Natural killer cell (primary cell): ENCODE measurements around the gene GIMAP1. TPM values are rescaled to one million over a fixed set of nuclear protein-coding genes. Genes with fewer than 3 reads are reported as not detected.
"Not testable (repeated sequence)": the region's sequence is repeated elsewhere in the genome, so short reads cannot be mapped to it uniquely, and the experiment has no call there.

Source experiments
- ATAC-seq, 3 donors: fragments of 150-1000 bp in 2 of 3; fragments of 200-7000 bp in 1 of 3; cut with Tn5 transposase; 1 replicate in 1 of 3; 2 replicates in 2 of 3; pipeline ENCODE4 v1.10.0; 2021; ENCODE audit warnings: mild to moderate bottlenecking in 2 of 3, moderate library complexity in 2 of 3
- DNase-seq, 2 donors: peaks; one replicate each; pipeline versions ENCODE4 v3.0.0 to v3.0.0-alpha.2; 2013 to 2021; ENCODE audit warnings: mixed read lengths in 1 of 2
- H3K27ac ChIP-seq: one replicate; pipeline ENCODE4 v1.5.1; 2013; ENCODE audit warnings: mild to moderate bottlenecking, low read length
- H3K27me3 ChIP-seq: one replicate; pipeline ENCODE4 v1.6.1; 2013; ENCODE audit warnings: low read length; ENCODE audit not compliant: control insufficient read depth, insufficient read depth
- H3K36me3 ChIP-seq: one replicate; pipeline ENCODE4 v1.6.1; 2013; ENCODE audit warnings: low read length; ENCODE audit not compliant: control insufficient read depth, insufficient read depth
- H3K4me1 ChIP-seq: one replicate; pipeline ENCODE4 v1.6.1; 2013; ENCODE audit warnings: low read length; ENCODE audit not compliant: control insufficient read depth, insufficient read depth
- H3K4me3 ChIP-seq: one replicate; pipeline ENCODE4 v1.5.1; 2013; ENCODE audit warnings: low read length
- H3K9me3 ChIP-seq: one replicate; pipeline ENCODE4 v1.6.1; 2013; ENCODE audit warnings: low read length; ENCODE audit not compliant: control insufficient read depth, insufficient read depth
- H3K27ac Mint-ChIP-seq, 2 donors: one replicate each; pipeline ENCODE4 v1.8.0; 2022; ENCODE audit warnings: mild to moderate bottlenecking in 2 of 2, mixed read lengths in 2 of 2, moderate library complexity in 1 of 2
- H3K27me3 Mint-ChIP-seq, 2 donors: one replicate each; pipeline ENCODE4 v1.8.0; 2022; ENCODE audit warnings: low read depth in 2 of 2, mixed read lengths in 2 of 2
- H3K36me3 Mint-ChIP-seq: one replicate; pipeline ENCODE4 v1.8.0; 2022; ENCODE audit warnings: mixed read lengths
- H3K4me1 Mint-ChIP-seq, 2 donors: one replicate each; pipeline ENCODE4 v1.8.0; 2022; ENCODE audit warnings: mixed read lengths in 2 of 2
- H3K4me3 Mint-ChIP-seq: one replicate; pipeline ENCODE4 v1.8.0; 2022; ENCODE audit warnings: mild to moderate bottlenecking, moderate library complexity, mixed read lengths
- H3K9me3 Mint-ChIP-seq, 2 donors: one replicate each; pipeline ENCODE4 v1.8.0; 2022; ENCODE audit warnings: mixed read lengths in 2 of 2
- WGBS: methylation state at CpG from one replicate; pipeline ENCODE4 v1.1.7; 2013; ENCODE audit warnings: missing lambda C conversion rate; ENCODE audit not compliant: insufficient coverage; 5-methylcytosine and 5-hydroxymethylcytosine counted together
- intact Hi-C: fragments of 100-400 bp; cut with micrococcal nuclease; formaldehyde crosslinking; loops from one replicate; pipeline ENCODE4 v1.14.2; 2022
- total RNA-seq, 4 donors: library from RNA; stranded (reverse); fragments of 120-200 nt in 1 of 4; gene quantifications; one replicate each; pipeline versions ENCODE4 v1.2.3 to v1.2.4, GENCODE V29; 2013 to 2022
- TF ChIP-seq, protein P1 (sequence below): fragments of 200-600 bp; IDR thresholded peaks from one replicate; pipeline ENCODE4 v1.8.0; 2022; ENCODE audit warnings: antibody characterized with exemption

Gene GIMAP1
- total RNA-seq, 3 donors from 2014 or later (not counting 1 experiment from before 2014, with no cell fraction given), result 11.1 to 23.9 (median 13.3) TPM

DNA sequence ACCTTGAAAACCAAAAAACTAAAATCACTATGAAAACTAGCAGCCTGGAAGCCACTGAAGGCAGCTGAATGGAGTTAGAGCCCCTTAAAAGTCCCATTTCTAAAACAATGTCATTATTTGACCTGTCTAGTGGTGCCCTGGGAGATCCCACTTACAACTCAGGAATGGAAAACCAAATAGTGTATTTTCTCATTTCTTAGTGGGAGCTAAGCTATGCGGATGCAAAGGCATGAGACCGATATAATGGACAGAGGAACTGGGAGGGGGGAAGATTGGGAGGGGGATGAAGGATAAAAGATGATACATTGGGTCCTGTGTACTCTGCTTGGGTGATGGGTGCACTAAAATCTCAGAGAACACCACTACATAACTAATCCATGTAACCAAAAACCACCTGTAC, 40.7 kb upstream of the GIMAP1 start:
- Mint-ChIP-seq H3K4me3 (peak overlapping the region; percentile 67), H3K36me3 (no peaks in the 10 kb centered on the region), H3K4me1 (peaks cover 59 to 67% of the 10 kb centered on the region in 2 donors), H3K27me3 (no peaks in the 10 kb centered on the region), H3K9me3 (peaks cover 2 to 5% of the 10 kb centered on the region in 2 donors), H3K27ac (peak overlapping the region; percentile 65 to 88)
- intact Hi-C loops, result no loop called here
- TF ChIP-seq, protein P1, sequence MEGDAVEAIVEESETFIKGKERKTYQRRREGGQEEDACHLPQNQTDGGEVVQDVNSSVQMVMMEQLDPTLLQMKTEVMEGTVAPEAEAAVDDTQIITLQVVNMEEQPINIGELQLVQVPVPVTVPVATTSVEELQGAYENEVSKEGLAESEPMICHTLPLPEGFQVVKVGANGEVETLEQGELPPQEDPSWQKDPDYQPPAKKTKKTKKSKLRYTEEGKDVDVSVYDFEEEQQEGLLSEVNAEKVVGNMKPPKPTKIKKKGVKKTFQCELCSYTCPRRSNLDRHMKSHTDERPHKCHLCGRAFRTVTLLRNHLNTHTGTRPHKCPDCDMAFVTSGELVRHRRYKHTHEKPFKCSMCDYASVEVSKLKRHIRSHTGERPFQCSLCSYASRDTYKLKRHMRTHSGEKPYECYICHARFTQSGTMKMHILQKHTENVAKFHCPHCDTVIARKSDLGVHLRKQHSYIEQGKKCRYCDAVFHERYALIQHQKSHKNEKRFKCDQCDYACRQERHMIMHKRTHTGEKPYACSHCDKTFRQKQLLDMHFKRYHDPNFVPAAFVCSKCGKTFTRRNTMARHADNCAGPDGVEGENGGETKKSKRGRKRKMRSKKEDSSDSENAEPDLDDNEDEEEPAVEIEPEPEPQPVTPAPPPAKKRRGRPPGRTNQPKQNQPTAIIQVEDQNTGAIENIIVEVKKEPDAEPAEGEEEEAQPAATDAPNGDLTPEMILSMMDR, result no peak
- Histone ChIP-seq H3K27ac (peak overlapping the region; percentile 46), H3K36me3 (no peaks in the 10 kb centered on the region), H3K4me1 (peaks cover 12% of the 10 kb centered on the region), H3K27me3 (no peaks in the 10 kb centered on the region), H3K4me3 (no peak overlapping the region), H3K9me3 (no peaks in the 10 kb centered on the region)
- 49% methylated on average over 2 of the region's 2 CpGs for WGBS
- no peak for DNase-seq
- ATAC-seq, result no peak

DNA sequence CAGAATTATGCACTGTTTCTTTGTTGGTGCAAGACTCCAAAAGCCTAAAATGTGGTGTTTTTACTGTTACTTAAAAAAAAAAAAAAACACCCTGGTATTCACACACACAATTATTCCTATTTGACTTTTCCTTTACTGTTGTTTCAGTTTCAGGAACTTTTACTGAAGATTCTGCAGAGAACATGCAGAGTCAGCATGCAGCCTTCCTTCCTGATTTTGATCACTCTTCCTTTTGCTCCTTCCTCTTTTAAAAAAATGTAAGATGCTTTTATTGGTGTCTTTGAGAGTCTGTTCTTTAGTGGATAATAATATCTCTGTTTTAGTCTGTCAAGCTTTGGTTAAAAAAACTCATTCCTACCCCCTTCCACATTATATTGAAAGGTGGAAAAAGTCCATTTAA, 40.1 kb upstream of the GIMAP1 start:
- peaks cover 59 to 67% of the 10 kb centered on the region in 2 donors for H3K4me1 Mint-ChIP-seq
- ATAC-seq, intact Hi-C loops, H3K36me3 Mint-ChIP-seq, H3K27me3 Mint-ChIP-seq, H3K4me1 ChIP-seq, H3K9me3 ChIP-seq, H3K9me3 Mint-ChIP-seq, H3K4me3 ChIP-seq, H3K36me3 ChIP-seq, H3K27me3 ChIP-seq: not testable (repeated sequence)
- H3K27ac ChIP-seq, result peak overlapping the region; percentile 46
- peak in 1 of 2 donors; percentile 27 for DNase-seq
- H3K4me3 Mint-ChIP-seq, result peak overlapping the region; percentile 81
- H3K27ac Mint-ChIP-seq, result peak overlapping the region; percentile 65 to 88

DNA sequence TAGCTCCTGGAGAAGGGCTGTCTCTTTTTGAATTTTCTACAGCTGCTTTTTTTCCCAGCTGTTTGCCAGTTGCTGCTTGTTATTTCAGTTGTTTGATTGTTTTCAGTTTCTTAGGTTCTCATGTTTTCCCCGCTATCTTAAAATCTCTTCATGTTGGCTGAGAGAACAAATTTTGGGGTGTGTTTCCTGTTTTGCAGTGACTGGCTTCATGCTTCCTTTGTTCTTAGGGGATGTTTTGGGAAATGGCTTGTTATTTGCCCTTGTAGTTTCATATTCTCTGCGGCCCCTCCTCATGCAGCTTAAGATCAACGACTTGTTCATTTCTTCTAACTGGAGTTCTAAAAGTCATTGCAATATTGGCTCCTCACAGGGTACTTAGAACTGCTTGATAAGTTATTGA, 39.6 kb upstream of the GIMAP1 start:
- H3K4me3 ChIP-seq, H3K4me1 ChIP-seq, H3K27me3 ChIP-seq, H3K36me3 ChIP-seq, intact Hi-C loops, H3K27me3 Mint-ChIP-seq, H3K9me3 Mint-ChIP-seq, H3K36me3 Mint-ChIP-seq, H3K9me3 ChIP-seq: not testable (repeated sequence)
- Mint-ChIP-seq H3K4me3 (peak overlapping the region; percentile 81), H3K4me1 (peaks cover 61 to 68% of the 10 kb centered on the region in 2 donors), H3K27ac (peak overlapping the region; percentile 65 to 88)
- WGBS, result no CpG with 5 or more reads among the region's 3 CpGs
- DNase-seq (peak in 1 of 2 donors; percentile 74), ATAC-seq (peak; percentile 50 to 57 (median 53))
- peak overlapping the region; percentile 46 for H3K27ac ChIP-seq

DNA sequence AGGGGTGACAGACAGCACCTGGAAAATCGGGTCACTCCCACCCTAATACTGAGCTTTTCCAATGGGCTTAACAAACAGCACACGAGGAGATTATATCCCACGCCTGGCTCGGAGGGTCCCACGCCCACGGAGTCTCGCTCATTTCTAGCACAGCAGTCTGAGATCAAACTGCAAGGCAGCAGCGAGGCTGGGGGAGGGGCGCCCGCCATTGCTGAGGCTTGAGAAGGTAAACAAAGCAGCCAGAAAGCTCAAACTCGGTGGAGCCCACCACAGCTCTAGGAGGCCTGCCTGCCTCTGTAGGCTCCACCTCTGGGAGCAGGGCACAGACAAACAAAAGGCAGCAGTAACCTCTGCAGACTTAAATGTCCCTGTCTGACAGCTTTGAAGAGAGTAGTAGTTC, 37.8 kb upstream of the GIMAP1 start:
- Mint-ChIP-seq H3K4me1 (peaks cover 67 to 81% of the 10 kb centered on the region in 2 donors), H3K36me3 (peaks cover 21% of the 10 kb centered on the region), H3K27ac (peak overlapping the region; percentile 65 to 88)
- H3K9me3 Mint-ChIP-seq, H3K27ac ChIP-seq, ATAC-seq, H3K4me3 ChIP-seq, intact Hi-C loops, H3K4me3 Mint-ChIP-seq, H3K36me3 ChIP-seq, H3K9me3 ChIP-seq, H3K27me3 ChIP-seq, H3K27me3 Mint-ChIP-seq: not testable (repeated sequence)
- 87% methylated on average over 11 of the region's 11 CpGs for WGBS
- DNase-seq, result peak in 1 of 2 donors; percentile 31
- H3K4me1 ChIP-seq, result peaks cover 13% of the 10 kb centered on the region

DNA sequence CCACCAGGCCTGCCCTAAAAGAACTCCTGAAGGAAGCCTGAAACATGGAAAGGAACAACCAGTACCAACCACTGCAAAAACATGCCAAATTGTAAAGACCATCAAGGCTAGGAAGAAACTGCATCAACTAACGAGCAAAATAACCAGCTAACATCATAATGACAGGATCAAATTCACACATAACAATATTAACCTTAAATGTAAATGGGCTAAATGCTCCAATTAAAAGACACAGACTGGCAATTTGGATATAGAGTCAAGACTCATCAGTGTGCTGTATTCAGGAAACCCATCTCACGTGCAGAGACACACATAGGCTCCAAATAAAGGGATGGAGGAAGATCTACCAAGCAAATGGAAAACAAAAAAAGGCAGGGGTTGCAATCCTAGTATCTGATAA, 36.0 kb upstream of the GIMAP1 start:
- H3K4me3 Mint-ChIP-seq, intact Hi-C loops, H3K4me3 ChIP-seq, H3K36me3 ChIP-seq, H3K9me3 ChIP-seq, H3K27me3 ChIP-seq, H3K27ac ChIP-seq, ATAC-seq, H3K9me3 Mint-ChIP-seq, DNase-seq, H3K27me3 Mint-ChIP-seq: not testable (repeated sequence)
- Mint-ChIP-seq H3K4me1 (peaks cover 77 to 92% of the 10 kb centered on the region in 2 donors), H3K36me3 (peaks cover 21% of the 10 kb centered on the region), H3K27ac (peak overlapping the region; percentile 80 to 99)
- no CpG with 5 or more reads among the region's 2 CpGs for WGBS
- H3K4me1 ChIP-seq, result peaks cover 22% of the 10 kb centered on the region
